Fibroblast of mammary gland (primary cell): ENCODE results near the gene XRCC6.

Source experiments
- DNase-seq: peaks from one replicate; pipeline ENCODE4 v3.0.0-alpha.2; 2010; ENCODE audit warnings: low read depth
- H3K4me3 ChIP-seq: 2 replicates; pipeline ENCODE4 v1.5.1; 2011; ENCODE audit warnings: low read depth, mild to moderate bottlenecking, low read length, moderate library complexity; ENCODE audit not compliant: control insufficient read depth
- CTCF ChIP-seq: conservative IDR thresholded peaks from 2 replicates; pipeline ENCODE4 v1.5.1; 2011; ENCODE audit warnings: low read depth, low read length, inconsistent platforms; ENCODE audit not compliant: control insufficient read depth, insufficient read depth

The XRCC6 gene

GRCh38 chr22:41598891-41599635 is 22.0 kb upstream of the XRCC6 start:
- H3K4me3 ChIP-seq: no peak overlapping the region
- no peak for TF ChIP-seq CTCF
- no peak for DNase-seq

GRCh38 chr22:41600976-41601375 is 20.1 kb upstream of the XRCC6 start:
- DNase-seq: no peak
- TF ChIP-seq CTCF: no peak

GRCh38 chr22:41603873-41604332 is 17.2 kb upstream of the XRCC6 start:
- TF ChIP-seq CTCF: no peak
- no peak for DNase-seq
- no peak overlapping the region for H3K4me3 ChIP-seq

More at GRCh38 chr22:41600976-41601375, 20.1 kb upstream of the XRCC6 start:
- H3K4me3 ChIP-seq: no peak overlapping the region

DNA sequence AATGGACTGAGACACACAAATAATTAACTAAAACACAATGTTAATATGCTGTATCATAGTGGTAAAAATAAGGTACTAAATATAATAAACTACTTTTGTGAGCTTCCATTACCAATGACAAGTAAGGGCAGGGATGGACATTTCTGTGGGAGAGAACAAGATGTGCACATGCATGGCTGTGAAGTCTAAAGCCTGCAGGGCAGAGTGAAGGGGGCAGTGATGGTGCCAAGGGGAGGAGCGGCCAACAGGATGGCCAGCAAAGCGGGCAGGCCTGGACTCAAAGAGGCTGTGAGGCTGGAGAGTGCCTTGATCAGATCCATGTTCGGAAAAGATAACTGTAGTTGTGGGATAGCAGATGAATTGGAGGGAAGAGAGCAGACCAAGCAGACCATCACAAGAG is 12.7 kb upstream of the XRCC6 start:
- no peak for TF ChIP-seq CTCF
- no peak overlapping the region for H3K4me3 ChIP-seq
- DNase-seq: no peak

- H3K4me3 ChIP-seq: no peak overlapping the region
- TF ChIP-seq CTCF: no peak
- no peak for DNase-seq
These were observed 8.3 kb upstream of the XRCC6 start for GRCh38 chr22:41612603-41613306.

GRCh38 chr22:41613456-41613855 is 7.6 kb upstream of the XRCC6 start:
- no peak overlapping the region for H3K4me3 ChIP-seq
- TF ChIP-seq CTCF: no peak
- DNase-seq: peak; percentile 51
